Chondrocyte (in vitro differentiated cells): ENCODE data around the gene SUN1. TPM values are rescaled to one million over a fixed set of nuclear protein-coding genes. Genes with fewer than 3 reads are reported as not detected.
"Not testable (repeated sequence)": the region's sequence is repeated elsewhere in the genome, so short reads cannot be mapped to it uniquely, and the experiment has no call there.

Experiments used
- DNase-seq: peaks from one replicate; pipeline ENCODE4 v3.0.0; 2021; ENCODE audit warnings: mixed read lengths, low spot score
- H3K27ac Mint-ChIP-seq: one replicate; pipeline ENCODE4 v1.8.0; 2021; ENCODE audit warnings: mild to moderate bottlenecking, moderate library complexity, mixed read lengths; ENCODE audit not compliant: unreplicated experiment
- H3K27me3 Mint-ChIP-seq: 2 replicates; pipeline ENCODE4 v1.8.0; 2021; ENCODE audit warnings: low read depth, mixed read lengths
- H3K36me3 Mint-ChIP-seq: 2 replicates; pipeline ENCODE4 v1.8.0; 2021; ENCODE audit warnings: low read depth, mixed read lengths
- H3K4me1 Mint-ChIP-seq: 2 replicates; pipeline ENCODE4 v1.8.0; 2021; ENCODE audit warnings: low read depth, mild to moderate bottlenecking, mixed read lengths
- H3K4me3 Mint-ChIP-seq: one replicate; pipeline ENCODE4 v1.8.0; 2021; ENCODE audit warnings: mild to moderate bottlenecking, moderate library complexity, mixed read lengths; ENCODE audit not compliant: unreplicated experiment
- H3K9me3 Mint-ChIP-seq: 2 replicates; pipeline ENCODE4 v1.8.0; 2021; ENCODE audit warnings: low read depth, mixed read lengths
- CTCF ChIP-seq: fragments of 200-600 bp; sonication (generic); IDR thresholded peaks from 2 replicates; pipeline ENCODE4 v1.5.0; 2021; ENCODE audit warnings: antibody characterized with exemption, mild to moderate bottlenecking, moderate library complexity
- total RNA-seq: library from RNA; stranded (reverse); gene quantifications from 3 replicates; pipeline ENCODE4 v1.2.1, GENCODE V29; 2021

The SUN1 gene
- total RNA-seq, 1 donor from 2014 or later, result 134 TPM

GRCh38 chr7:794671-795329, 37.5 kb upstream of the SUN1 start:
- H3K27me3 Mint-ChIP-seq, result no peaks in the 10 kb centered on the region
- peaks cover 16% of the 10 kb centered on the region for H3K4me1 Mint-ChIP-seq
- peaks cover 3% of the 10 kb centered on the region for H3K36me3 Mint-ChIP-seq
- H3K4me3 Mint-ChIP-seq, result no peak overlapping the region
- no peak for TF ChIP-seq CTCF
- DNase-seq, result peak; percentile 71
- no peaks in the 10 kb centered on the region for H3K9me3 Mint-ChIP-seq
- H3K27ac Mint-ChIP-seq, result no peak overlapping the region

DNA sequence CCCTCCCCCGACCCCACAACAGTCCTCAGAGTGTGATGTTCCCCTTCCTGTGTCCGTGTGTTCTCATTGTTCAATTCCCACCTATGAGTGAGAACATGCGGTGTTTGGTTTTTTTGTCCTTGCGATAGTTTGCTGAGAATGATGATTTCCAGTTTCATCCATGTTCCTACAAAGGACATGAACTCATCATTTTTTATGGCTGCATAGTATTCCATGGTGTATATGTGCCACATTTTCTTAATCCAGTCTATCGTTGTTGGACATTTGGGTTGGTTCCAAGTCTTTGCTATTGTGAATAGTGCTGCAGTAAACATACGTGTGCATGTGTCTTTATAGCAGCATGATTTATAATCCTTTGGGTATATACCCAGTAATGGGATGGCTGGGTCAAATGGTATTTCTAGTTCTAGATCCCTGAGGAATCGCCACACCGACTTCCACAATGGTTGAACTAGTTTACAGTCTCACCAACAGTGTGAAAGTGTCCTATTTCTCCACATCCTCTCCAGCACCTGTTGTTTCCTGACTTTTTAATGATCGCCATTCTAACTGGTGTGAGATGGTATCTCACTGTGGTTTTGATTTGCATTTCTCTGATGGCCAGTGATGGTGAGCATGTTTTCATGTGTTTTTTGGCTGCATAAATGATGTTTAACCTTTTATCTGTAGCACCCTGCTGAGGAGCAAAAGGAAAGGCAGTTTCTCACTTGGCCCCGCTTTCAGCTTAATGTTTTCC, 35.7 kb upstream of the SUN1 start:
- peaks cover 30% of the 10 kb centered on the region for H3K4me1 Mint-ChIP-seq
- not testable (repeated sequence) for H3K36me3 Mint-ChIP-seq, H3K4me3 Mint-ChIP-seq, H3K9me3 Mint-ChIP-seq, H3K27ac Mint-ChIP-seq, DNase-seq, H3K27me3 Mint-ChIP-seq

DNA sequence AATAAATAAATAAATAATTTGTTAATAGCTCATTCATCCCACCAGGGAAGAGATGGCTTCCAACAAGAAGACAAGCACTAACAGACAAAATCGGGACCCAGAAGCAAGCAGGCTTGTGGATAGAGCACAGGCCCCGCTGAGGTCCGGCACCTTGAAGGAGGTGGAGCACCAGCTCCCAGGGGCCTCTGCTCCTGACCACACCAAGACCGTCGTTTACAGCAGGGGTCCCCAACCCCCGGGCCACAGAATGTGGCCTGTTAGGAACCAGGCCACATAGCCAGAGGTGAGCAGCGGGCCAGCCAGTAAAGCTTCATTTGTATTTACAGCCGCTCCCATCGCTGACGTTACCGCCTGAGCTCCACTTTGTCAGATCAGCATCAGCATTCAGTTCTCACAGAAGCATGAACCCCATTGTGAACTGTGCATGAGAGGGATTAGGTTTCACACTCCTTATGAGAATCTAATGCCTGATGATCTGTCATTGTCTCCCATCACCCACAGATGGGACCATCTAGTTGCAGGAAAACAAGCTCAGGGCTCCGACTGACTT, 33.3 kb upstream of the SUN1 start:
- Mint-ChIP-seq H3K27ac (no peak overlapping the region), H3K9me3 (no peaks in the 10 kb centered on the region), H3K4me3 (no peak overlapping the region), H3K27me3 (no peaks in the 10 kb centered on the region), H3K36me3 (peaks cover 2% of the 10 kb centered on the region), H3K4me1 (peaks cover 37% of the 10 kb centered on the region)
- peak; percentile 71 for DNase-seq
- no peak for TF ChIP-seq CTCF

- Mint-ChIP-seq H3K27me3 (no peaks in the 10 kb centered on the region), H3K4me1 (peaks cover 37% of the 10 kb centered on the region)
- TF ChIP-seq CTCF, result no peak
Measured at GRCh38 chr7:800692-801091, 31.6 kb upstream of the SUN1 start.

GRCh38 chr7:801351-801750, 30.9 kb upstream of the SUN1 start:
- H3K9me3 Mint-ChIP-seq, H3K27me3 Mint-ChIP-seq, H3K4me3 Mint-ChIP-seq, H3K36me3 Mint-ChIP-seq, H3K27ac Mint-ChIP-seq: not testable (repeated sequence)
- H3K4me1 Mint-ChIP-seq, result peaks cover 37% of the 10 kb centered on the region
- DNase-seq, result peak; percentile 4

More at GRCh38 chr7:800692-801091, 31.6 kb upstream of the SUN1 start:
- no peaks in the 10 kb centered on the region for H3K9me3 Mint-ChIP-seq
- no peaks in the 10 kb centered on the region for H3K36me3 Mint-ChIP-seq
- no peak for DNase-seq
- no peak overlapping the region for H3K4me3 Mint-ChIP-seq
- H3K27ac Mint-ChIP-seq, result peak overlapping the region; percentile 51

GRCh38 chr7:801940-802381, 30.3 kb upstream of the SUN1 start:
- Mint-ChIP-seq H3K9me3 (no peaks in the 10 kb centered on the region), H3K27ac (no peak overlapping the region), H3K27me3 (no peaks in the 10 kb centered on the region), H3K36me3 (no peaks in the 10 kb centered on the region), H3K4me3 (no peak overlapping the region), H3K4me1 (peaks cover 35% of the 10 kb centered on the region)
- peak; percentile 81 for DNase-seq
- no peak for TF ChIP-seq CTCF
